ENCODE results near the gene MUC6.

The MUC6 gene

GRCh38 chr11:1035577-1036283, 788 bp downstream of the MUC6 start:
- H3K4me3 Mint-ChIP-seq = no peak overlapping the region
- no peak overlapping the region for H3K27ac Mint-ChIP-seq
- H3K4me1 Mint-ChIP-seq = no peaks in the 10 kb centered on the region
- no peaks in the 10 kb centered on the region for H3K9me3 Mint-ChIP-seq
- H3K27me3 Mint-ChIP-seq = no peaks in the 10 kb centered on the region
- no peaks in the 10 kb centered on the region for H3K36me3 Mint-ChIP-seq

- H3K9me3 Mint-ChIP-seq = no peaks in the 10 kb centered on the region
- H3K27me3 Mint-ChIP-seq = no peaks in the 10 kb centered on the region
- H3K4me1 Mint-ChIP-seq = no peaks in the 10 kb centered on the region
- no peak overlapping the region for H3K27ac Mint-ChIP-seq
- no peaks in the 10 kb centered on the region for H3K36me3 Mint-ChIP-seq
- no peak overlapping the region for H3K4me3 Mint-ChIP-seq
These were observed 1.8 kb downstream of the MUC6 start for GRCh38 chr11:1034456-1035295.

GRCh38 chr11:1034001-1034400, 2.5 kb downstream of the MUC6 start:
- Mint-ChIP-seq H3K36me3 (no peaks in the 10 kb centered on the region), H3K9me3 (no peaks in the 10 kb centered on the region), H3K4me1 (no peaks in the 10 kb centered on the region), H3K4me3 (no peak overlapping the region), H3K27me3 (no peaks in the 10 kb centered on the region), H3K27ac (no peak overlapping the region)

DNA sequence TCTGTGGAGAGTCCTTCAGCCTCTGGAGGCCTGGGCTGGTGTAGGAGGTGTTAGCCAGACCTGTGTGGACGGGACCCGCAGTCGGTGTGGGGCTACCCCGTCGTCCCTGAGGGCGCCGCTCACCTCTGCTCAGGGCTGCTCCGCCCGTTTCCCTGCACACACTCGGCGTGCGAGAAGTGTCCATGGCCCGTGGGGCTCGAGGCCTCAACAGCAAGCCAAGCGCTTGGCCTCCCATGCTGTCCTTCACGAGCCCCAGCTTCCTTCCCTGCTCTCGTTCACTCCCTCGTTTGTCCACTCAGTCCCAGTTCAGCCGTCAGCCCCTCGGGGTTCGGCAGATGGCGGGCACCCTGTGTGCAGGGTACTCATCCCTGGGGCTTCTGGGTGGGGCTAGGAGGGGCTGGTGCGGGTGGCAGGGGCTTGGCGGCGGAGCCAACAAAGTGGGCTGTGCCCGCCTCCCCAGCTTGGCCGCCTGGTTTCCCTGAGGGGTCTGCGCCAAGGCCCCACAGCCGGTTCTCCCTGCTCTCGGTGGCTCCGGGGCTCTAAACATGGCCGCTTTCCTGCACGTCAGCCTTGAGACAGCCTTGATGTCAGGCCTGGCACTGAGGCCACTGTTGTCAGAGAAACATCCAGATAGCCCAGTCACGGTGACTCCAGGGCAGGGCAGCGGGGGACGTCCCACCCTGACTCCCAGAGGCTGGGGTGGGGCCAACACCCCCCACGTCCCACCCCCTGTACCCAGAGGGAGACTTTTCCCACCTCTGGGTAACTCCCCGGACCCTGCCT, 3.3 kb downstream of the MUC6 start:
- H3K4me3 Mint-ChIP-seq = no peak overlapping the region
- no peak overlapping the region for H3K27ac Mint-ChIP-seq
- H3K4me1 Mint-ChIP-seq = no peaks in the 10 kb centered on the region

GRCh38 chr11:1032310-1032891, 4.1 kb downstream of the MUC6 start:
- Mint-ChIP-seq H3K9me3 (no peaks in the 10 kb centered on the region), H3K27ac (no peak overlapping the region), H3K36me3 (no peaks in the 10 kb centered on the region), H3K27me3 (no peaks in the 10 kb centered on the region), H3K4me3 (no peak overlapping the region), H3K4me1 (no peaks in the 10 kb centered on the region)

More for the DNA sequence above, 3.3 kb downstream of the MUC6 start:
- Mint-ChIP-seq H3K9me3 (no peaks in the 10 kb centered on the region), H3K27me3 (no peaks in the 10 kb centered on the region), H3K36me3 (no peaks in the 10 kb centered on the region)

- H3K4me1 Mint-ChIP-seq = no peaks in the 10 kb centered on the region
- no peaks in the 10 kb centered on the region for H3K27me3 Mint-ChIP-seq
- no peaks in the 10 kb centered on the region for H3K9me3 Mint-ChIP-seq
- no peaks in the 10 kb centered on the region for H3K36me3 Mint-ChIP-seq
- no peak overlapping the region for H3K27ac Mint-ChIP-seq
- H3K4me3 Mint-ChIP-seq = no peak overlapping the region
These were observed 5.2 kb downstream of the MUC6 start for GRCh38 chr11:1031121-1031899.

DNA sequence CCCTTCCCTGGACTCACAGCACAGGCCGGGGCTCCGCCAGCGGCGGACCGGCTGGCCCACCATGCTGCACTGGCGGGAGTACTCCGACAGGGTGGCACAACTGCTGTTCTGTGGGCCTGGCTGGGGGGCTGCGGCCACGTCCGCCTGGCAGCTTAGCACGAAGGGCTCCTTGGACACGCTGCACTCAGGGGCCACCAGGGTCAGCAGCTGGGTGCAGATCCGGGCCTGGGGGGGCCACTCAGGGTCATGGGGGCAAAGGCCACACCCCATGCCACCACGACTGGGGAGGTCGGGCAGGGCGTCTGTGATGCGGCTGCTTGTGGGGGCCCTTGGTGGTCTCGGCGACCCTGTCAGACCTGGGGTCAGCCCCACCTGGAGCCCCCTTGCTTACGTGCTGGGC, 6.0 kb downstream of the MUC6 start:
- H3K4me3 Mint-ChIP-seq = no peak overlapping the region
- H3K9me3 Mint-ChIP-seq = no peaks in the 10 kb centered on the region

GRCh38 chr11:1030086-1030485, 6.4 kb downstream of the MUC6 start:
- Mint-ChIP-seq H3K27me3 (no peaks in the 10 kb centered on the region), H3K36me3 (no peaks in the 10 kb centered on the region), H3K27ac (no peak overlapping the region), H3K4me1 (no peaks in the 10 kb centered on the region), H3K9me3 (no peaks in the 10 kb centered on the region), H3K4me3 (no peak overlapping the region)

More for the DNA sequence above, 6.0 kb downstream of the MUC6 start:
- no peak overlapping the region for H3K27ac Mint-ChIP-seq
- H3K36me3 Mint-ChIP-seq = no peaks in the 10 kb centered on the region
- H3K27me3 Mint-ChIP-seq = no peaks in the 10 kb centered on the region
- no peaks in the 10 kb centered on the region for H3K4me1 Mint-ChIP-seq

- Mint-ChIP-seq H3K4me1 (no peaks in the 10 kb centered on the region), H3K9me3 (no peaks in the 10 kb centered on the region), H3K4me3 (no peak overlapping the region), H3K36me3 (no peaks in the 10 kb centered on the region), H3K27ac (no peak overlapping the region), H3K27me3 (no peaks in the 10 kb centered on the region)
These were observed 6.9 kb downstream of the MUC6 start for GRCh38 chr11:1029654-1030053.

- Mint-ChIP-seq H3K4me1 (no peaks in the 10 kb centered on the region), H3K36me3 (no peaks in the 10 kb centered on the region), H3K27ac (no peak overlapping the region), H3K27me3 (no peaks in the 10 kb centered on the region), H3K9me3 (no peaks in the 10 kb centered on the region), H3K4me3 (no peak overlapping the region)
These were observed 7.5 kb downstream of the MUC6 start for GRCh38 chr11:1029051-1029450.

GRCh38 chr11:1028616-1029015, 7.9 kb downstream of the MUC6 start:
- H3K4me1 Mint-ChIP-seq = no peaks in the 10 kb centered on the region
- no peaks in the 10 kb centered on the region for H3K9me3 Mint-ChIP-seq
- no peaks in the 10 kb centered on the region for H3K36me3 Mint-ChIP-seq
- H3K27ac Mint-ChIP-seq = no peak overlapping the region
- no peak overlapping the region for H3K4me3 Mint-ChIP-seq
- H3K27me3 Mint-ChIP-seq = no peaks in the 10 kb centered on the region

GRCh38 chr11:1028291-1028540, 8.3 kb downstream of the MUC6 start:
- Mint-ChIP-seq H3K27me3 (no peaks in the 10 kb centered on the region), H3K27ac (no peak overlapping the region)

GRCh38 chr11:1027483-1028290, 8.8 kb downstream of the MUC6 start:
- no peaks in the 10 kb centered on the region for H3K4me1 Mint-ChIP-seq
- H3K9me3 Mint-ChIP-seq = no peaks in the 10 kb centered on the region
- H3K27ac Mint-ChIP-seq = no peak overlapping the region
- H3K36me3 Mint-ChIP-seq = no peaks in the 10 kb centered on the region
- H3K27me3 Mint-ChIP-seq = no peaks in the 10 kb centered on the region
- H3K4me3 Mint-ChIP-seq = no peak overlapping the region

More at GRCh38 chr11:1028291-1028540, 8.3 kb downstream of the MUC6 start:
- Mint-ChIP-seq H3K9me3 (no peaks in the 10 kb centered on the region), H3K4me1 (no peaks in the 10 kb centered on the region), H3K4me3 (no peak overlapping the region), H3K36me3 (no peaks in the 10 kb centered on the region)

DNA sequence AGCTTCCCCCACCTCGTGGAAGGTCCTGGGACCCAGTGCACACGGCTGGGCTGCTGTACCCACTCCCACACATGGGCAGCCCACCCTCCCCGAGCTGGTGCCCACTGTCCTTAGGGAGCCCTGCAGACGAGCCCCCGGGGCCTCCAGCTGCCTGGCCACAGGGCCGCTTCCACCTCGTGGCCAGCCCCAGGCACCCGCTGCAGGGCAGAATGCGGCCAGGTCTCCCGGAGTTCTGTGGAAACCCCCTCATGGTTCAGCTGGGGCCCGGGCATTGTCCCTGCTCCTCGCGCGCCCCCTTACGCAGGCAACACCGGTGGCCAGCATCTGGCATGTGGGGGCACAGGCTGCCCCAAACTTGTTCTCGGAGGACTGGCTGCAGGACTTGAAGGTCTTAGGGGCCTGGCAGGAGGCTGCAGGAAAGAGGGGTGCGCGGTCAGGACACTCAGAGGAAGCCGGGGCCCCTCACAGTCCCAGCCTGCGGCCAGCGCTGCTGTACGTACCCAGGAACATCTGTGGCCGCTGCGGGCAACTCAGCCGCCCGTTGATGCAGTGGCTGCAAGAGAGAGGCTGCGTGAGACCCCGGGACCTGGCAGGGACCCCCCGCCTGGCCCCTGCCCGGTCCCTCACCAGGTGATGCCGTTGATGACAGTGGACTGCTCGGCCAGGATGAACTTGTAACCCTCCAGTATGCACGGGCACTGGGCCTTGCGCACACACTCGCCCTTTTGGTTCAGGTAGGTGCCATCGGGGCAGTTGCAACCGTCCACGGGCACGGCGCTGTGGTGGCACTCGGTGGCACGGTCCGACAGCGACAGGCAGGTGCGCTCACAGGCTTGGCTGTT, 9.7 kb downstream of the MUC6 start:
- Mint-ChIP-seq H3K36me3 (no peaks in the 10 kb centered on the region), H3K9me3 (no peaks in the 10 kb centered on the region), H3K4me3 (no peak overlapping the region), H3K27me3 (no peaks in the 10 kb centered on the region), H3K27ac (no peak overlapping the region), H3K4me1 (no peaks in the 10 kb centered on the region)
